ENCODE measurements around the gene OTUD5.

The OTUD5 gene

GRCh38 chrX:48939524-48940228, 17.7 kb downstream of the OTUD5 start:
- H3K27ac ChIP-seq: no peak overlapping the region
- POLR2A ChIA-PET (ENCODE audit: low non-redundant PET): no interaction called here

GRCh38 chrX:48938721-48939425, 18.5 kb downstream of the OTUD5 start:
- no peak for DNase-seq (ENCODE audit: low spot score)
- ChIA-PET POLR2A (ENCODE audit: low non-redundant PET) (no interaction called here), CTCF (no interaction called here)
- no peak for TF ChIP-seq CTCF (conservative IDR thresholded peaks at IDR 0.05; ENCODE audit: low read depth)
- H3K27ac ChIP-seq: no peak overlapping the region

More at GRCh38 chrX:48939524-48940228, 17.7 kb downstream of the OTUD5 start:
- TF ChIP-seq CTCF (conservative IDR thresholded peaks at IDR 0.05; ENCODE audit: low read depth): no peak
- CTCF ChIA-PET: no interaction called here
- no peak for DNase-seq (ENCODE audit: low spot score)

- no peak for DNase-seq (ENCODE audit: low spot score)
- ChIA-PET POLR2A (ENCODE audit: low non-redundant PET) (no interaction called here), CTCF (interaction anchor here (0.7 kb wide), 1 partner anchor 15 kb away, joined by 3 read pairs; no protein-coding TSS in a partner anchor)
- H3K27ac ChIP-seq: no peak overlapping the region
- no peak for TF ChIP-seq CTCF (conservative IDR thresholded peaks at IDR 0.05; ENCODE audit: low read depth)
Observed at GRCh38 chrX:48937054-48937907, 20.1 kb downstream of the OTUD5 start.

- H3K27ac ChIP-seq: no peak overlapping the region
- CTCF ChIA-PET: interaction anchor here (0.7 kb wide), 1 partner anchor 16 kb away, joined by 3 read pairs; no protein-coding TSS in a partner anchor
- POLR2A ChIA-PET (ENCODE audit: low non-redundant PET): no interaction called here
- DNase-seq (ENCODE audit: low spot score): no peak
- TF ChIP-seq CTCF (conservative IDR thresholded peaks at IDR 0.05; ENCODE audit: low read depth): no peak
Observed at GRCh38 chrX:48936429-48937053, 20.9 kb downstream of the OTUD5 start.

GRCh38 chrX:48935301-48935670, 22.1 kb downstream of the OTUD5 start:
- ChIA-PET POLR2A (ENCODE audit: low non-redundant PET) (no interaction called here), CTCF (no interaction called here)
- DNase-seq (ENCODE audit: low spot score): no peak
- no peak overlapping the region for H3K27ac ChIP-seq
- no peak for TF ChIP-seq CTCF (conservative IDR thresholded peaks at IDR 0.05; ENCODE audit: low read depth)

All from RWPE1 (cell line).